ENCODE results near the gene DCAF5. TPM values are rescaled to one million over a fixed set of nuclear protein-coding genes. Genes with fewer than 3 reads are reported as not detected.

The DCAF5 gene
- polyA plus RNA-seq, 1 donor (not counting 4 experiments of a cell fraction or from before 2014, with no cell fraction given): 29.5 TPM

GRCh38 chr14:69115407-69116185 is 37.3 kb downstream of the DCAF5 start:
- peaks cover 20 to 25% of the 10 kb centered on the region in 2 experiments for H3K36me3 ChIP-seq (ENCODE audit: control insufficient read depth in 2 of 2, extremely low read depth in 1 of 2, insufficient read depth in 2 of 2, low read length in 2 of 2)
- no peak overlapping the region for H3K4me2 ChIP-seq (ENCODE audit: control insufficient read depth, extremely low read depth, insufficient read depth, low read depth, low read length)
- H3K4me1 ChIP-seq (ENCODE audit: control insufficient read depth, extremely low read depth, insufficient read depth, low read length): no peaks in the 10 kb centered on the region
- dilution Hi-C loops (cut with MboI; ENCODE audit: extremely low pct_ligation_motif_present, low sequenced_read_pairs): no loop called here
- H4K20me1 ChIP-seq (ENCODE audit: control insufficient read depth, extremely low read depth, insufficient read depth, low read length): no peaks in the 10 kb centered on the region
- H3K9me1 ChIP-seq (ENCODE audit: control insufficient read depth, extremely low read depth, insufficient read depth, low read length): no peaks in the 10 kb centered on the region
- no peak overlapping the region for H3K9ac ChIP-seq (ENCODE audit: control insufficient read depth, extremely low read depth, insufficient read depth, low read length)
- no peak for FAIRE-seq
- no peak overlapping the region for H3K27ac ChIP-seq (ENCODE audit: control insufficient read depth, insufficient read depth, low read length)
- TF ChIP-seq CTCF (optimal IDR thresholded peaks at IDR 0.05 in 1 of 3, IDR thresholded peaks at IDR 0.05 in 1 of 3, conservative IDR thresholded peaks at IDR 0.05 in 1 of 3; ENCODE audit: extremely low read depth in 1 of 3, insufficient read depth in 2 of 3, low read length in 3 of 3): no peak
- no peak for TF ChIP-seq EZH2 (IDR thresholded peaks at IDR 0.05; ENCODE audit: low read length)
- H3K4me3 ChIP-seq (ENCODE audit: control insufficient read depth in 2 of 3, extremely low read depth in 1 of 3, insufficient read depth in 2 of 3, low read depth in 1 of 3, low read length in 3 of 3): no peak overlapping the region
- no peak overlapping the region for H2AFZ ChIP-seq (ENCODE audit: control insufficient read depth, low read length)
- H3K79me2 ChIP-seq (ENCODE audit: control insufficient read depth, insufficient read depth, low read length): peaks cover 1% of the 10 kb centered on the region
- H3K27me3 ChIP-seq (ENCODE audit: control insufficient read depth, extremely low read depth, insufficient read depth, low read length): no peaks in the 10 kb centered on the region
- no peaks in the 10 kb centered on the region for H3K9me3 ChIP-seq (ENCODE audit: control insufficient read depth, low read depth, low read length)
- DNase-seq (ENCODE audit: low read depth, low spot score): no peak

- Histone ChIP-seq H3K79me2 (ENCODE audit: control insufficient read depth, insufficient read depth, low read length) (no peaks in the 10 kb centered on the region), H3K36me3 (ENCODE audit: control insufficient read depth in 2 of 2, extremely low read depth in 1 of 2, insufficient read depth in 2 of 2, low read length in 2 of 2) (peaks cover 18 to 27% of the 10 kb centered on the region in 2 experiments), H3K4me3 (ENCODE audit: control insufficient read depth in 2 of 3, extremely low read depth in 1 of 3, insufficient read depth in 2 of 3, low read depth in 1 of 3, low read length in 3 of 3) (no peak overlapping the region), H3K9me3 (ENCODE audit: control insufficient read depth, low read depth, low read length) (no peaks in the 10 kb centered on the region), H3K9me1 (ENCODE audit: control insufficient read depth, extremely low read depth, insufficient read depth, low read length) (no peaks in the 10 kb centered on the region), H3K9ac (ENCODE audit: control insufficient read depth, extremely low read depth, insufficient read depth, low read length) (no peak overlapping the region), H3K27me3 (ENCODE audit: control insufficient read depth, extremely low read depth, insufficient read depth, low read length) (no peaks in the 10 kb centered on the region), H2AFZ (ENCODE audit: control insufficient read depth, low read length) (no peak overlapping the region), H3K4me2 (ENCODE audit: control insufficient read depth, extremely low read depth, insufficient read depth, low read depth, low read length) (no peak overlapping the region), H3K27ac (ENCODE audit: control insufficient read depth, insufficient read depth, low read length) (no peak overlapping the region), H4K20me1 (ENCODE audit: control insufficient read depth, extremely low read depth, insufficient read depth, low read length) (no peaks in the 10 kb centered on the region), H3K4me1 (ENCODE audit: control insufficient read depth, extremely low read depth, insufficient read depth, low read length) (no peaks in the 10 kb centered on the region)
- FAIRE-seq: no peak
- TF ChIP-seq EZH2 (IDR thresholded peaks at IDR 0.05; ENCODE audit: low read length) (no peak), CTCF (optimal IDR thresholded peaks at IDR 0.05 in 1 of 3, IDR thresholded peaks at IDR 0.05 in 1 of 3, conservative IDR thresholded peaks at IDR 0.05 in 1 of 3; ENCODE audit: extremely low read depth in 1 of 3, insufficient read depth in 2 of 3, low read length in 3 of 3) (no peak)
- dilution Hi-C loops (cut with MboI; ENCODE audit: extremely low pct_ligation_motif_present, low sequenced_read_pairs): no loop called here
- no peak for DNase-seq (ENCODE audit: low read depth, low spot score)
These were observed 38.2 kb downstream of the DCAF5 start for GRCh38 chr14:69114763-69115162.
